Measurements from ENCODE around the gene NSRP1.
"Not testable (repeated sequence)": the region's sequence is repeated elsewhere in the genome, so short reads cannot be mapped to it uniquely, and the experiment has no call there.

NSRP1 gene

DNA sequence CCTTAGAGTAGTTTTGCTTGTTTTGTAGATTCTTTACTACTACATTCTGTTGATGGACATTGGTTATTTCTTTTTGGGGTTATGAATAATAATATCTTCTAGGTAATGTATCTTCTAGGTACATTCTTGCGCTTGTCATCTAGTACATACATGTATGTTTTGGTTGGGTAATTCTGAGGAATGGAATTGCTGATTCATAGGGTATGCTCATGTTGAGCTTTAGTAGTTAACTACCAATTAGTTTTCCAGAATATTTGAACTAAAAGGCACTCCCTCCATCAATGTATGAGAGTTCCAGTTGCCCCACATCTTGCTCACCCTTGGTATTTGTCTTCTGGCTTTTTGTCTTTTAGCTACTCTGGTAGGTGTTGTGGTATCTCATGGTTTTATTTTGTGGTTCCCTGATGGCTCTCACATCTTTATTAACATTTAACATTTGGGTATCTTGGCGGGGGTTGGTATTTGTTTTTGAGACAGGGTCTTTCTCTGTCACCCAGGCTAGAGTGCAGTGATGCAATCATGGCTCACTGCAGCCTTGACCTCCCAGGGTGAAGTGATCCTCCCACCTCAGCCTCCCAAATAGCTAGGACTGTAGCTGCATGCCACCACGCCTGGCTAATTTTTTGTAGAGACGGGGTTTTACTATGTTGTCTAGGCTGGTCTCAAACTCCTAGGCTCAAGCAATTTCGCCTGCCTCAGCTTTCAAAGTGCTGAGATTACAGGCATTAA, 71.8 kb downstream of the NSRP1 start:
- DNase-seq = no peak

DNA sequence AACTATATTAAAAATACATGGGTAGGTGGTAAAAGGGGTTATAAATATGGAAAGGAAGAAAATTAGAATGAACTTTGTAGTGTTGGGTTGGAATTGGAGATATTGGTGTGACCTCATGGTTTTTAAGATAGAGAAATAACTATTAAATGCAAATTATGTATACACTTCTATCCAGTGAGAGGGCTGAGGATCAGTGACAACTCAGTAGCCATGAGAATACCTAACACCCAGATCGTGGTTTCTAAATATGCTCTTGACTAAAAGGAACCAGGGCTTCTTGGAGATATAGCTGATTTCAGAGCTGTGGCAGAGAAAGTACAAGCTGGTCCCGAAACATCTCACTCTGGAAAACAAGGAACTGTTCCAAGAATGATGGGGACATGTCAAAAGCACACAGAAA, 74.5 kb downstream of the NSRP1 start:
- no peak for DNase-seq

DNA sequence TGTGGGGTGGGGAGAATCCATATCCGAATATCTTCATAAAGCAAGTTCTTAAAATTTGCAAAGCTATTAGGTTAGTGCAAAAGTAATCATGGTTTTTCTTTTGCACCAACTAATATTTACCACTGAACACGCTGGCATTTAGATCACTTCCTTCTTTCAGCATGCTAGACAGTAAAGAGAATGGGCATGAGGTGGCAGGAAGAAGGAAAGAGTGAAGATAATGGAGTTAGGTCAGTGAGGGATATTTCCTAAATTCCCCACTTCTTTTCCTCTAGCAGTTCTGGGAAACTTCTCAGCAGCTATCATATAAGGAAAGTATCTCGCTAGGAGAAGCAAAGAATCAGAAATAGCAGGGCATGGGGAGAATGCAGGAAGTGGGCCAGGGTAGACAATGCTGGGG, 79.9 kb downstream of the NSRP1 start:
- DNase-seq = no peak

DNA sequence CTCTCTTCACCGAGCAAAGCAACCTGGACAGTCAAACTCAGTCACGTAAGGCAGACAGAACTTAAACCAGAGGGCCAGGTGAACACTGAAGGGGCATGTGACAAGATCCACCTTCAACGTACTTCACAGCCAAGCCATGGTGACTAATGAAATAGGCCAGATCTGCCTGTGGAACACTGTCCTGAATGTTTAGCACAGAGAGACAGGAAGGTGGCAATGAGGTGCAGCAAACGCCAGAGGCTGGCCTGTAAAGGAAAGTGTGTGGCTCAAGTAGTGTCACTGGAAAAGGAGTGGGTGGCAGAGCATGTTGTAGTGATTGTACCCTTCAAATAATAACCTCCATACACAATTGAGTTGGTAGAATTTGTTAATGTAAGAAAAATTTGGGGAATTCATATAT, 80.8 kb downstream of the NSRP1 start:
- DNase-seq = no peak

DNA sequence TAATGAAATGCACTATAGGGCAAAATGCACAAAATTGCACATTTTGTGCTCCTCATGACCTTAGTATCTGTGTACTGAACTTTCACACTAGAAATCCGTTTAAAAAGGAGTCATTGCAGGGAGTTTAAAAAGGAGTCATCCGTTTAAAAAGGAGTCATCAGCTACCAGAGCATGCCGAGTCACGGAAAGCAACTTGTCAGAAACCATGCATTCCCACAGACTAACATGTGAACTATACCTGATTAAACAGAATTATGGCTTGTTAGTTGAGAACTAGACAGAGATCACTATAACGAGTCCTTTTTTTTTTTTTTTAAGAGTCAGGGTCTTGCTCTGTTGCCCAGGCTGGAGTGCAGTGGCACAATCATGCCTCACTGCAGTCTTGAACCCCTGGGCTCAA, 83.0 kb downstream of the NSRP1 start:
- DNase-seq = no peak

DNA sequence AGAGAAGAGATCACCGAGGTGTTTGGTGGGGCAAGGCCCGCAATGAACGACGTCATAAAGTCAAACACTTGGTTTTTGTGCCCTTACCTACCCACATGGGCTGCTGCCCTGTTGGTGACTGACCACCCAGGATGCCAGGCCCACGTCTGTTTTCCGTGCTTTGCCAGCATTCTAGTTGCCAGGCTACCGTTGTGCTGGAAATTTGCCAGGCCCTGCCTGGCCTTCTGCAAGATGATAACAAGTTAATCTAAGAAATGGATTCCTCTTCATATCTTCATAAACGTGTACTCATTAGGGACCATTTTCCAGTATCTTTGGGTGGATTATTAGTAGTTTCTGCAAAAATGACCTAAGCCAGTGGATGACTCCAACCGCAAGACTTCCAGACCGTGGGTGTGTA, 83.5 kb downstream of the NSRP1 start:
- DNase-seq = no peak

DNA sequence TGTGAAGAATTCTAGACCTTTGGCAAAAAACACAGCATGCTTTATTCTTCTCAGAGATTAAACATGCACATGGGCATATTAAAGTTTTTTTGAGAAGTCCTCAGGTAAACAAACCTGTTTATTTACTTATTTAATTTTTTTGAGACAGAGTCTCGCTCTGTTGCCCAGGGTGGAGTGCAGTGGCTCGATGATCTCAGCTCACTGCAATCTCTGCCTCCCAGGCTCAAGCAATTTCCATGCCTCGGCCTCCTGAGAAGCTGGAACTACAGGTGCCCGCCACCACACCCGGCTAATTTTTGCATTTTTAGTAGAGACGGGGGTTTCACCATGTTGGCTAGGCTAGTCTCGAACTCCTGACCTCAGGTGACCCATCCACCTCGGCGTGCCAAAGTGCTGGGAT, 84.0 kb downstream of the NSRP1 start:
- not testable (repeated sequence) for DNase-seq

DNA sequence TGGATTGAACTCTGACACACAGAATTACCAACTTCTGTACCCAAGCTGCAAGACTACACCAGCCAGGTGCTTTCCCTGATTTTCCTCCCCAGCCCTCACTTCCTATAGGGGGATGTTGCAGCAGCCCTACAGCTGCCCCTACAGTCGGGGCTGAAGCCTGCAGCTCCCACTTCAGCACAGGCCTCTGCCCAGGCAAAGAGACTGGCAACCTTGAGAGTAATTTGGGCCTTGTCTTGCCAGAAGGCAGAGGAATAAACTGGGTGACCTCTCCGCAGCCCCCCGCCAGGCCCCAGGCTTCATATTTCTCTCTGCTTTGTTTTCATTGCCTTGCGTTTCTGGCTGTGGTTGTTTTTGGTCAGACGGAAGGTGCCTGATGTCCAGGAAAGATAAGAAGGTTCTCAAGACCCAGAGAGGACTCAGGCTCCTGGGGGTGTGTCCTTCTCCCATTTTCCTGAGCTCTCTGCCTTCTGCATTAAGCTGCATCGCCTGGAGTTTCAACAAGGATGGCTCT, 86.9 kb downstream of the NSRP1 start:
- no peak for DNase-seq

DNA sequence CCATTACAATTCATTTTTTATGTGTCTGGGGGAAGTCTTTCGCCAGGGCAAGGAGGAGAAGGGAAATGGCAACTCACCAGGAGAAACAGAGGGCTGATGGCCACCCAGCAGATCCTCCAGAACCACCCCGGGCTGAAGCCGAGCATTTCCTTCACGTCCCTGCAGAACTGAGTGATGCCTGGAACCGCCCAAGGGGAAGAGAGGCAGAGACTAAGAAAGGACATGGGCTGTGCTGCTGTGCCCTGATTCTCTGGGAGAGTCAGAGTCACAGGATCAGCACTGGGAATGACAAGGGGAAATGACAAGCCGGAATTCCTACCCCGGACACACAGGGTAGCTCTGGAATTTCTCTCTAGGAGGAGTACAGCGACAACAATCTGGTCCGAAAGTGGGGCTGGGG, 91.0 kb downstream of the NSRP1 start:
- DNase-seq = no peak

DNA sequence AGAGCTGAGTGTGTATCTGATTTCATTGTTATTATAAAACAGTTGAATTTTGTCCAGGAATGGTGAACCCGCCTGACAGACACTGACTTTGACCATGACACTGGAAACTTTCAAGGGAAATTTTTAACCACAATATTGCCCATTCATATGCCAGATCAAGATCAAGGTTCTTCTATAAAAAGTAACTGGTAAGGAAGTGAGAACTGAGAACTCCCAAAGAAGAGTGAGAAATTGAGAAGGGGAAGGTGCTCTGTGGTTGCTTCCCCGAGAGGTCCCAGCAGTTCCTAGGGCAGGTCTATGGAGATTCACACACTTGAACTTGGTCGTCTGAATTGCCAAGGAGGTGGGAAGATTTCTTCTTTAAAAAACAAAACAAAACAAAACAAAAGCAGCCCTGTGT, 91.6 kb downstream of the NSRP1 start:
- DNase-seq = no peak

DNA sequence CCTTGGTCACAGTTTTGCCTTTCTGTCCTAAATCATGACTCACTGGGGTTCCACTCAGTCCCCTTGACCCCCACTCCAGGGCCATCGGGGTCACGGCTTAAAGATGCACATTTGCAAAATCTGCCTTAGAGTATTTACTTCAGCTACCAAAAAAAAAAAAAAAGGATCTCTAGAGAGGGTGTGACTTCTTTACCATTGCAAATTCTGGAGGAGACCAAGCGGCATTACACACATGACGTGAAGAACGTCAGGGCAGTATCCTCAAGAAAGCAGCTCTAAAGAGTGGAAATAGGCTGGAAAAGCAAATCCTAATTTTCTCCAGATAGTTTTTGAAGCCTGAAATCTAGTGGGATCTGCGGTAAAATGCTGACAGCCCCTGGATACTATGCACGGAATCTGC, 93.3 kb downstream of the NSRP1 start:
- DNase-seq = no peak

DNA sequence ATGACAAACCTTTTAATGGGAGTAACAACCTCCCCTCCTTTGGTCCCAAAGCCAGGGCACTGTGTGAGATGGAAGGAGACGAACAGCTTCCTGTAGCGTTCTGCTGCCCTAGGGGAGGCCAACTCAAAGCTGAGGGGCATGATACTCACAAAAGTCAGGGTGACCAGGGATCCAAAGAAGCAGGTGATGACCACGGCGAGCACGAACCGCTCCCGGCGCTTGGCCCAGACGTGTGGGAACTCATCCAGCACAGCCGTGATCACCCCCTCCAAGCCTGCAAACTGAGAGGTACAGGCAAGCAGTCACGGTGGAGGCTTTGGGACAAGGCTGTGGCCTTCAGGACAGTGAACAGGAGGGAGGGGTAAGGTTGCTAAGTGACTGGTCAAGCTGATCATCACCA, 93.8 kb downstream of the NSRP1 start:
- DNase-seq = no peak

DNA sequence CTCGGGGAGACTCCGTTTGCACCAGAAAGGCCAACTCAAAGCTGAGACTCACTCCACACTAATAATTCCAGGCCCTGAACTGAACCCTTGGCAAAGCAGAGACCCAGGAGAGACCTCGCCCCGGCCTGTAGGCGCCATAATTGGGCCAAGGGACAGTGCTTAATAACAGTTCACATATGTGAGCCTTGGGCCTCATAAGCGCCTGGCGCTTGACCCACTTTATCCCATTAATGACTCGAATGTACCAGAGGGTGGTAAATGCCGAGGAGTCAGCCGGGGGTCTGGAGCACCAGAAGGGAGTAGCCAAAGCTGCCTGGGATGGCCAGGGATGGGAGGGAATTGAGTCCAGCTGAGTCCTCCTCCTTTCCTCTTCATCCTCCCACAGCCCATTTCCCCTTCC, 94.3 kb downstream of the NSRP1 start:
- no peak for DNase-seq

DNA sequence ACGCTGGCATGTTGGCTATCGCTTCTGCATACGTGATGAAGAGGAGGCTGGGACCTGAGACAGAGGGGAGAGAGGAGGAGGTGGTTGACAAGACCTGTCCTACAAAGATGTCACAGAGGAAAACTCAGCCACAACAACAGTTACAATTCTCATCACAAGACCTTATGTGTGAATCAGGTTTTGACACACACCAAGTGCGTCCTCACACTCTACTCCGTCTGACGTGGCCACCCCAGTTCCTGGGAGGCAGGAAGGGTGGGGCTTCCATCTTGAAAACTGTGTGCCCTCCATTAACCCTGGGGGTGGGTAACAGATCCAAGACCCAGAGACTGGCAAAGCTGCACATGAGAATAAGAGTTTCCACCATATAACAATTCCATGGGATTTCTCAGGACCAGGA, 94.8 kb downstream of the NSRP1 start:
- DNase-seq = no peak

DNA sequence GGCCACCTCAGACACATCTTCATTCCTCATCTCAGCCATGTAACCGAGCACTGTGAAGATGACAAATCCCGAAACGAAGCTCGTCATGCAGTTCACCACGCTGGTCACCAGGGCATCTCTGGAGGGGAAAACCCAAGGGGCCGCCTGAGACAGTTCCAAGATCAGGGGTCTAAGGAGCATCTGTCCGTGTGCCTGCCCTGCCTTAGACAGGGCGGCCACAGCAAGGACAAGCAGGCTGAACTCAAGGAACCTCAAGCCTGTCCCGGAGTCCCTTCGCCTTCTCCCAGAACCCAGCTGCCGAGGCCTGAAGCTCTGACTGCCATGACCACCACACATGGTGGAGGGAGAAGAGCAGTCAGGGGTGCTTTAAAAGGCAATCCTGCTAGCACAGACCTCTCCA, 96.1 kb downstream of the NSRP1 start:
- DNase-seq = no peak

DNA sequence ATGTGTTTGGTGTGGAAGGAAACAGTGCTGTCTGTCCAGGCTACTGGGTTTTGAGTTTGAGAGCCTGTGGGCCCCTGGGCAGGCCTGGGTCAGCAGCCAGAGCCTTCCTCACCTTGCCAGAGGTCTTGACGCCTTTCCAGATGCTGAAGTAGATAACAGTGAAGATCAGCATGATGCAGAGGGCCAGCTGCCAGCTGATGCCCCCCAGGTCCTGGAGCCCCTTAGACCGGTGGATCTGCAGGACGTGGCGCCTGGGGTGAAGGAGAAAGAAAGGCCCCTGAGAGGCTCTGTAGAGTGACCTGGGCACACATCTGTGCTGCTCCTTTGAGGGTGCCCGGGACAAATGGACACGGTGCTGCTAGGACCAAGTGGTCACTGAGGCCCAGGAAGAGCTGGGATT, 100.4 kb downstream of the NSRP1 start:
- no peak for DNase-seq

DNA sequence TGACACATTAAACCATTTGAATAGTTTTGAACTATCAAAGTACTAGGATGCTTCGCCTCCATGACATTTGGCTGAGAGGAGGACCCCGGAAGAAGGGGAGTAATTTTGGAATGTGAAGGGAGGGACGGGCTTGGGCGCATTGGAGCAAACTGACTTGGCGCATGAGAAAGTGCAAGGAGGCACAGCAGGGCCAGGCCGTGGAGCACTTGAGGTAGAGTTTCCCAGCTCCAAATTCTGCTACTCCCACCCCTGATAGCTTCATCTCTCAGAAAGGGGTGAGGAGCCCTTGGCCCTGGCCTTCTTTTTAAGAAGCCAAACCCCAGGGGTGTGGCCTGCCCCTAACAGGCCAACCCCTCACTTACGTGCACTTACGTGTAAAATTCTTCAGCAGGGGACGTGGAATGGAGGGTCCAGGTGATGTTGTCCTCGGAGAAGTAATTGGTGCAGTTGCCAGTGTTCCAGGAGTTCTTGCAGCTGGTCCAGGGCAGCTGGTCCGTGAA, 101.2 kb downstream of the NSRP1 start:
- DNase-seq = no peak

DNA sequence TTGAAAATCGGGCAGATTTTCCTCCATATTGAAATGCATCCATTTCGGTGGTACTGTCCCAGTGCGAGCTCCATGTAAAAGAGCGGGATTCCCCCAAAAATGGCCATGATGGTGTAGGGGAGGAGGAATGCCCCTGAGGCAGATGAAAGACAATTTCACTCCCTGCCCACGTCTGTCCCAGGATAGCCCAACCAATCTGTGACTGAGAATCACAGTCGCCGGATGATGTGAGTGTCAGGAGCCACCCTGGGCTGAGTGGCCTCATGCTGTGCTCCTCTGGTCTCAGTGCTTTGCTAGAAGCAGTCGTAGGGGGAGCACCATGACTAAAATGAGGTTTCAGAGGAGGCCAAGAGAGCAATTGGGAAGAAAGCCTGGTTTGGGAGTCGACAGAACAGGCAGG, 102.2 kb downstream of the NSRP1 start:
- DNase-seq = no peak

DNA sequence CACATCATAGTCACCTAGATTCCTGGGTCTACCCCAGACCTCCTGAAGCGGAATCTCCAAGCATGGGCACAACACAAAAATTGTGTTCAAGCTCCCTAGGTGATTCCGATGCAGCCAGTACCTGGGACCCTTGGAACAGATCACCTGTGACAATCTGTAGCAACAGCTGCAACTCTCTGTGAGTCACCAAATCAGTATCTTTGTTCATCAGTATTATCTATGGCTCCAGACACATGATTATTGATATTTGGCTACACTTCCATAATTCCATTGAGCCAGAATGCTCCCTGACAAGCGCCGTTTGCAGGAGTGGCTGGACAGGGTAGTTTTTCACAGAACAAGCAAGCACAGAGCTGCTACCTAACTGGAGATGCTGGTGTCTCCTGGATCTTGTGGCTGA, 102.7 kb downstream of the NSRP1 start:
- no peak for DNase-seq

DNA sequence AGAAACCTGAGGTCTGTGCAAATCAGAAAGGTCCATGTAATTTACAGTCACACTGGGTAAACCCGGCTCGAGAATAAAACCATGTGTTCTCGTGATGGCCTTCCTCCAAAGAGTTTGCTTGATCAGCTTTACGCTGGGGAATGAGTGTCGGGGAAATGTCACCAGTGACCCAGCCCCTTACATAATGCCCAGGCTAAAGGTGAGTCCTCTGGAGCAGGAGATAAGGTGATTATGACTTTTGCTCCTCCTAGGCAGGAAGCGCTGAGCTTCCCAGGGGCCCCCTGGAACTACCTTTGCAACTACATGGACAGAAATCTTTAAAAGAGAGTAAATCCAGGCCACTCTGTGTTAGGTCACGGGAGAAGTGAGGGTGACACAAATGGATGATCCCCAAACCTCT, 103.2 kb downstream of the NSRP1 start:
- DNase-seq = no peak

DNA sequence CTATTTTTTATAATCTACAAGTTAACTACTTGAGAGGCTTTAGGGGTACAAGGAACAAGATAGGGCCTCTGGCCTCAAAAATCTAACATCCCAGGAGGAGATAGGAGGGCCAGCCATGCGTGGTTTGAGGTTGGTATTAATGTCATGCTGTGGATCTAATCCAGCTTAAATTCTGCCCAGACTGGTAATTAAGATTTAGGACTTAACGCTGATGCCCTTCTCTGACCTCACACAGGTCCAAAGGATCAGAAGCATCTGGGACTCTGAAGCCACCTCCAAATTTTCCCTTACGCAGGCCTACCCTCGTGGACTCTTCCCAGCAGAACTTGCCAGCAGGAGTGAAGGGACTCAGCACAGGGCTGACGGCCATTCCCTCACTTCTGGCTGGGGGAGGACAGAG, 103.8 kb downstream of the NSRP1 start:
- no peak for DNase-seq

DNA sequence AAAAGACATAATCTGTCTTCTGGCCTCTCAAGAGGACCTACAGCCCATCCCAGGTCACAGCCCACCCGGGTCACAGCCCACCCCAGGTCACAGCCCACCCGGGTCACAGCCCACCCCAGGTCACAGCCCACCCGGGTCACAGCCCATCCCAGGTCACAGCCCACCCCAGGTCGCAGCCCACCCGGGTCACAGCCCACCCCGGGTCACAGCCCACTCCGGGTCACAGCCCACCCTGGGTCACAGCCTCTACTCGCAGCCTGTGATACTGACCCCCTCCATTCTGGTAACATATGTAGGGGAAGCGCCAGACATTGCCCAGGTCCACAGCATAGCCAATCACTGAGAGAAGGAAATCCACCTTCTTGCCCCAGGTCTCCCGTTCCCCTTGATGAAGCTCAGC, 104.7 kb downstream of the NSRP1 start:
- no peak for DNase-seq

DNA sequence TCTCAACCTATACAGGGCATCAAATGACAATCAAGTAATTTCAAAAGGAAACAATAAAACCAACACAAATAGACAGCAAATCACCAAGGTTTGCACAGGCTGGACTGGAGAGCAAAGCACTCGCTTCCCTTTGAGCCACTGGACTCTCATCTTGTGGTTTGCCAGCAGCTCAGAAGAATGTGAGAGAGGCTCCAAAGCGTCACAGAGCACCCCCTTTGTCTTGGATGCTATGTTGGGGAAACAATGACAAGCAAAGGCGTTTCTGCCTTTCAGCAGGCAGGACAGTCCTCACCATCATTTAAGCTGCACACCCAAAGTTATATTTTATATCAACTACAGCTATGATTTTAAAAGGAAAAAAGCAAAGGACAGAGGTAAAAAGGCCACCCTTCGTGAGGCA, 105.6 kb downstream of the NSRP1 start:
- no peak for DNase-seq

DNA sequence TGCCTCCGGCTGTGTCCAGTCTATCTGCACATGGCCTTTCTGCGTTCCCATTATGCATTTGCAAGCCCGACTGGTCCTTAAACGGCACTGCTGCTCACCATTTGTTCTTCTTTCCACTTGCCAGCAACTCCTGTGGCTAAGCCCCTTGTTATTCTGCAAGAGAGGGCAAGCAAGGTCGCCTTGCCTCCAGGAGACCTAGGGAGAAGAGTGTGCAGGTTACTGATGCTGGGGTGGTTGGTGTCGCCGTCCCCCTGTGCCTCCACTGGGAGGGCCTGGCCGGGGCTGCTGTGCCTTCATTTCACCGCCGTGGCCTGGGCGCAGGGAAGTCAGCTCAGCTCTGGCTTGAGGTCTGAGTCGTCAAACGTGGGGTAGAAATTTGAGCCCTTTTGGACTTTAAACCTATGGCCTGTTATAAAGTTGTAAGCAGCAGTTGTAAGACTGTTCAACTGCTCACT, 106.1 kb downstream of the NSRP1 start:
- no peak for DNase-seq

DNA sequence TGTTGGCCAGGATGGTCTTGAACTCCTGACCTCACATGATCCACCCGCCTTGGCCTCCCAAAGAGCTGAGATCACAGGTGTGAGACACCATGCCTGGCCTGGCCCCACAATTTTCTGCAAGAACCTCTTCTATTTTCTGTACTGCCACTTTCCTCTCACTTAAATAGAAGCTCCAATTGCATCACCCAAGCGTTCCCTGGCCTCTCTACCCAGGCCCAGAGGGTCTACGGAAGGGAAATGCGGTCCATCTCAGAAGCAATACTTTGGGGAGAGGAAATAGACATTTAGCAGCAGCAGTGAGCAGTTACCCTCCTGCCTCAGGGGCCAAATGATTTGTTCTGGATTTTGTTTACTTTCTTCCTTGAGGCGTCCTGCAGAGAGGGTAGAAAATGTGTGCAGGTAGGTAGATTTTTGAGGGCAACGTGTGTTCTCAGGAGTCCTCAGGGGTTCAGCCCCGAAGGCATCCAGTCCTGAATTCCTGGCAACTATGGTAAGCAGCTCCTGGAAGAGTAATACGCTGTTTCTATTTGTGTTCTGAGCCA, 107.9 kb downstream of the NSRP1 start:
- no peak for DNase-seq

Data from femur (tissue), 1 donor.